GM21619 (cell line): ENCODE results near the gene COIL.
"Not testable (repeated sequence)": the region's sequence is repeated elsewhere in the genome, so short reads cannot be mapped to it uniquely, and the experiment has no call there.

ENCODE experiments used
- ATAC-seq: cut with Tn5 transposase; IDR thresholded peaks from one replicate; pipeline ENCODE4 v1.9.1; 2021; ENCODE audit not compliant: unreplicated experiment

Gene COIL

GRCh38 chr17:56979091-56979480 is 18.2 kb upstream of the COIL start:
- ATAC-seq = peak; percentile 32

GRCh38 chr17:56978441-56979090 is 17.7 kb upstream of the COIL start:
- peak; percentile 31 for ATAC-seq

- peak; percentile 68 for ATAC-seq
Observed at GRCh38 chr17:56977673-56978395, 17.0 kb upstream of the COIL start, which contains the start of gene SCPEP1. TSS of gene SCPEP1 (plus strand) at chr17:56978131. CDS start at chr17:56978160, 29 bp downstream.

GRCh38 chr17:56976941-56977608 is 16.2 kb upstream of the COIL start:
- no peak for ATAC-seq

GRCh38 chr17:56975656-56976055 is 14.8 kb upstream of the COIL start:
- ATAC-seq = no peak

- ATAC-seq = no peak
Observed at GRCh38 chr17:56974055-56974454, 13.2 kb upstream of the COIL start.

GRCh38 chr17:56973520-56973919 is 12.7 kb upstream of the COIL start:
- no peak for ATAC-seq

GRCh38 chr17:56972111-56972730 is 11.4 kb upstream of the COIL start:
- ATAC-seq = no peak

GRCh38 chr17:56970974-56971373 is 10.1 kb upstream of the COIL start:
- ATAC-seq = no peak

GRCh38 chr17:56966338-56966737 is 5.5 kb upstream of the COIL start:
- ATAC-seq = no peak

- ATAC-seq = not testable (repeated sequence)
Observed at GRCh38 chr17:56965681-56966080, 4.8 kb upstream of the COIL start.

GRCh38 chr17:56965241-56965640 is 4.4 kb upstream of the COIL start:
- ATAC-seq = not testable (repeated sequence)

- ATAC-seq = no peak
Observed at GRCh38 chr17:56956992-56957391, 3.9 kb downstream of the COIL start.

GRCh38 chr17:56949595-56949994 is 11.3 kb downstream of the COIL start:
- no peak for ATAC-seq

- ATAC-seq = no peak
Observed at GRCh38 chr17:56948491-56948890, 12.4 kb downstream of the COIL start.

- ATAC-seq = no peak
Observed at GRCh38 chr17:56947741-56948140, 13.1 kb downstream of the COIL start.

GRCh38 chr17:56945938-56946505 is 14.8 kb downstream of the COIL start:
- no peak for ATAC-seq

- no peak for ATAC-seq
Observed at GRCh38 chr17:56943505-56944125, 17.2 kb downstream of the COIL start.

- ATAC-seq = no peak
Observed at GRCh38 chr17:56939869-56940484, 20.9 kb downstream of the COIL start.

GRCh38 chr17:56938206-56938605 is 22.6 kb downstream of the COIL start:
- ATAC-seq = not testable (repeated sequence)
